Measurements from ENCODE around the gene RNF220. TPM values are rescaled to one million over a fixed set of nuclear protein-coding genes. Genes with fewer than 3 reads are reported as not detected.

RNF220 gene
- total RNA-seq, 1 donor from 2014 or later, result 25.1 TPM

GRCh38 chr1:44544960-44545359 is 139.9 kb downstream of the RNF220 start:
- Histone ChIP-seq H3K36me3 (ENCODE audit: control insufficient read depth in 3 of 3, insufficient read depth in 3 of 3, low read length in 3 of 3) (no peaks in the 10 kb centered on the region), H3K9me3 (ENCODE audit: control insufficient read depth in 3 of 3, low read length in 3 of 3) (no peaks in the 10 kb centered on the region), H3K27ac (ENCODE audit: low read depth, low read length) (no peak overlapping the region), H3K9ac (ENCODE audit: low read depth in 1 of 3, low read length in 3 of 3) (no peak overlapping the region), H3K4me3 (ENCODE audit: low read length in 3 of 3) (no peak overlapping the region), H3K4me1 (ENCODE audit: control insufficient read depth in 3 of 3, insufficient read depth in 3 of 3, low read length in 3 of 3) (no peaks in the 10 kb centered on the region), H3K27me3 (ENCODE audit: control insufficient read depth in 3 of 3, insufficient read depth in 3 of 3, low read length in 3 of 3) (peaks cover 39 to 48% (median 44%) of the 10 kb centered on the region in 3 donors)

GRCh38 chr1:44545961-44546360 is 140.9 kb downstream of the RNF220 start:
- Histone ChIP-seq H3K4me1 (ENCODE audit: control insufficient read depth in 3 of 3, insufficient read depth in 3 of 3, low read length in 3 of 3) (no peaks in the 10 kb centered on the region), H3K27ac (ENCODE audit: low read depth, low read length) (no peak overlapping the region), H3K4me3 (ENCODE audit: low read length in 3 of 3) (no peak overlapping the region), H3K9me3 (ENCODE audit: control insufficient read depth in 3 of 3, low read length in 3 of 3) (no peaks in the 10 kb centered on the region), H3K36me3 (ENCODE audit: control insufficient read depth in 3 of 3, insufficient read depth in 3 of 3, low read length in 3 of 3) (no peaks in the 10 kb centered on the region), H3K9ac (ENCODE audit: low read depth in 1 of 3, low read length in 3 of 3) (no peak overlapping the region), H3K27me3 (ENCODE audit: control insufficient read depth in 3 of 3, insufficient read depth in 3 of 3, low read length in 3 of 3) (peaks cover 39 to 47% (median 44%) of the 10 kb centered on the region in 3 donors)

- Histone ChIP-seq H3K27ac (ENCODE audit: low read depth, low read length) (no peak overlapping the region), H3K4me3 (ENCODE audit: low read length in 3 of 3) (no peak overlapping the region), H3K4me1 (ENCODE audit: control insufficient read depth in 3 of 3, insufficient read depth in 3 of 3, low read length in 3 of 3) (no peaks in the 10 kb centered on the region), H3K36me3 (ENCODE audit: control insufficient read depth in 3 of 3, insufficient read depth in 3 of 3, low read length in 3 of 3) (no peaks in the 10 kb centered on the region), H3K9me3 (ENCODE audit: control insufficient read depth in 3 of 3, low read length in 3 of 3) (no peaks in the 10 kb centered on the region), H3K27me3 (ENCODE audit: control insufficient read depth in 3 of 3, insufficient read depth in 3 of 3, low read length in 3 of 3) (peaks cover 39 to 45% (median 44%) of the 10 kb centered on the region in 3 donors), H3K9ac (ENCODE audit: low read depth in 1 of 3, low read length in 3 of 3) (no peak overlapping the region)
Measured at GRCh38 chr1:44546403-44547053, 141.5 kb downstream of the RNF220 start.

- Histone ChIP-seq H3K4me3 (ENCODE audit: low read length in 3 of 3) (no peak overlapping the region), H3K27me3 (ENCODE audit: control insufficient read depth in 3 of 3, insufficient read depth in 3 of 3, low read length in 3 of 3) (peaks cover 34 to 43% (median 38%) of the 10 kb centered on the region in 3 donors), H3K9me3 (ENCODE audit: control insufficient read depth in 3 of 3, low read length in 3 of 3) (no peaks in the 10 kb centered on the region), H3K27ac (ENCODE audit: low read depth, low read length) (no peak overlapping the region), H3K9ac (ENCODE audit: low read depth in 1 of 3, low read length in 3 of 3) (no peak overlapping the region), H3K4me1 (ENCODE audit: control insufficient read depth in 3 of 3, insufficient read depth in 3 of 3, low read length in 3 of 3) (no peaks in the 10 kb centered on the region), H3K36me3 (ENCODE audit: control insufficient read depth in 3 of 3, insufficient read depth in 3 of 3, low read length in 3 of 3) (no peaks in the 10 kb centered on the region)
Measured at GRCh38 chr1:44547361-44547760, 142.3 kb downstream of the RNF220 start.

GRCh38 chr1:44547837-44548236 is 142.8 kb downstream of the RNF220 start:
- no peak overlapping the region for H3K9ac ChIP-seq (ENCODE audit: low read depth in 1 of 3, low read length in 3 of 3)

GRCh38 chr1:44549510-44549909 is 144.5 kb downstream of the RNF220 start:
- H3K4me1 ChIP-seq (ENCODE audit: control insufficient read depth in 3 of 3, insufficient read depth in 3 of 3, low read length in 3 of 3), result no peaks in the 10 kb centered on the region
- no peak overlapping the region for H3K9ac ChIP-seq (ENCODE audit: low read depth in 1 of 3, low read length in 3 of 3)
- no peak overlapping the region for H3K27ac ChIP-seq (ENCODE audit: low read depth, low read length)
- no peaks in the 10 kb centered on the region for H3K36me3 ChIP-seq (ENCODE audit: control insufficient read depth in 3 of 3, insufficient read depth in 3 of 3, low read length in 3 of 3)
- H3K27me3 ChIP-seq (ENCODE audit: control insufficient read depth in 3 of 3, insufficient read depth in 3 of 3, low read length in 3 of 3), result peaks cover 21 to 26% (median 21%) of the 10 kb centered on the region in 3 donors
- no peaks in the 10 kb centered on the region for H3K9me3 ChIP-seq (ENCODE audit: control insufficient read depth in 3 of 3, low read length in 3 of 3)
- H3K4me3 ChIP-seq (ENCODE audit: low read length in 3 of 3), result no peak overlapping the region

More at GRCh38 chr1:44547837-44548236, 142.8 kb downstream of the RNF220 start:
- Histone ChIP-seq H3K4me1 (ENCODE audit: control insufficient read depth in 3 of 3, insufficient read depth in 3 of 3, low read length in 3 of 3) (no peaks in the 10 kb centered on the region), H3K9me3 (ENCODE audit: control insufficient read depth in 3 of 3, low read length in 3 of 3) (no peaks in the 10 kb centered on the region), H3K4me3 (ENCODE audit: low read length in 3 of 3) (no peak overlapping the region), H3K27me3 (ENCODE audit: control insufficient read depth in 3 of 3, insufficient read depth in 3 of 3, low read length in 3 of 3) (peaks cover 30 to 39% (median 33%) of the 10 kb centered on the region in 3 donors), H3K27ac (ENCODE audit: low read depth, low read length) (no peak overlapping the region), H3K36me3 (ENCODE audit: control insufficient read depth in 3 of 3, insufficient read depth in 3 of 3, low read length in 3 of 3) (no peaks in the 10 kb centered on the region)

- Histone ChIP-seq H3K9me3 (ENCODE audit: control insufficient read depth in 3 of 3, low read length in 3 of 3) (no peaks in the 10 kb centered on the region), H3K27ac (ENCODE audit: low read depth, low read length) (no peak overlapping the region), H3K4me1 (ENCODE audit: control insufficient read depth in 3 of 3, insufficient read depth in 3 of 3, low read length in 3 of 3) (no peaks in the 10 kb centered on the region), H3K27me3 (ENCODE audit: control insufficient read depth in 3 of 3, insufficient read depth in 3 of 3, low read length in 3 of 3) (peaks cover 1 to 6% (median 4%) of the 10 kb centered on the region in 3 donors), H3K9ac (ENCODE audit: low read depth in 1 of 3, low read length in 3 of 3) (no peak overlapping the region), H3K4me3 (ENCODE audit: low read length in 3 of 3) (no peak overlapping the region), H3K36me3 (ENCODE audit: control insufficient read depth in 3 of 3, insufficient read depth in 3 of 3, low read length in 3 of 3) (no peaks in the 10 kb centered on the region)
Measured at GRCh38 chr1:44553127-44553758, 148.2 kb downstream of the RNF220 start.

- Histone ChIP-seq H3K4me3 (ENCODE audit: low read length in 3 of 3) (no peak overlapping the region), H3K27ac (ENCODE audit: low read depth, low read length) (no peak overlapping the region), H3K9ac (ENCODE audit: low read depth in 1 of 3, low read length in 3 of 3) (no peak overlapping the region), H3K9me3 (ENCODE audit: control insufficient read depth in 3 of 3, low read length in 3 of 3) (no peaks in the 10 kb centered on the region), H3K36me3 (ENCODE audit: control insufficient read depth in 3 of 3, insufficient read depth in 3 of 3, low read length in 3 of 3) (no peaks in the 10 kb centered on the region), H3K27me3 (ENCODE audit: control insufficient read depth in 3 of 3, insufficient read depth in 3 of 3, low read length in 3 of 3) (peaks cover 5 to 6% (median 5%) of the 10 kb centered on the region in 3 donors), H3K4me1 (ENCODE audit: control insufficient read depth in 3 of 3, insufficient read depth in 3 of 3, low read length in 3 of 3) (no peaks in the 10 kb centered on the region)
Measured at GRCh38 chr1:44553771-44554170, 148.7 kb downstream of the RNF220 start.

GRCh38 chr1:44554706-44555105 is 149.7 kb downstream of the RNF220 start:
- no peaks in the 10 kb centered on the region for H3K9me3 ChIP-seq (ENCODE audit: control insufficient read depth in 3 of 3, low read length in 3 of 3)
- no peaks in the 10 kb centered on the region for H3K4me1 ChIP-seq (ENCODE audit: control insufficient read depth in 3 of 3, insufficient read depth in 3 of 3, low read length in 3 of 3)
- no peak overlapping the region for H3K4me3 ChIP-seq (ENCODE audit: low read length in 3 of 3)
- no peak overlapping the region for H3K9ac ChIP-seq (ENCODE audit: low read depth in 1 of 3, low read length in 3 of 3)
- H3K36me3 ChIP-seq (ENCODE audit: control insufficient read depth in 3 of 3, insufficient read depth in 3 of 3, low read length in 3 of 3), result no peaks in the 10 kb centered on the region
- H3K27ac ChIP-seq (ENCODE audit: low read depth, low read length), result no peak overlapping the region
- H3K27me3 ChIP-seq (ENCODE audit: control insufficient read depth in 3 of 3, insufficient read depth in 3 of 3, low read length in 3 of 3), result peaks cover 11 to 14% (median 12%) of the 10 kb centered on the region in 3 donors

- peaks cover 15 to 20% (median 19%) of the 10 kb centered on the region in 3 donors for H3K27me3 ChIP-seq (ENCODE audit: control insufficient read depth in 3 of 3, insufficient read depth in 3 of 3, low read length in 3 of 3)
- no peak overlapping the region for H3K27ac ChIP-seq (ENCODE audit: low read depth, low read length)
- no peaks in the 10 kb centered on the region for H3K4me1 ChIP-seq (ENCODE audit: control insufficient read depth in 3 of 3, insufficient read depth in 3 of 3, low read length in 3 of 3)
- H3K36me3 ChIP-seq (ENCODE audit: control insufficient read depth in 3 of 3, insufficient read depth in 3 of 3, low read length in 3 of 3), result no peaks in the 10 kb centered on the region
- H3K9me3 ChIP-seq (ENCODE audit: control insufficient read depth in 3 of 3, low read length in 3 of 3), result no peaks in the 10 kb centered on the region
- H3K4me3 ChIP-seq (ENCODE audit: low read length in 3 of 3), result no peak overlapping the region
- no peak overlapping the region for H3K9ac ChIP-seq (ENCODE audit: low read depth in 1 of 3, low read length in 3 of 3)
Measured at GRCh38 chr1:44557778-44558177, 152.7 kb downstream of the RNF220 start.
